HepG2 (cell line): ENCODE results near the gene GRB7.

Experiments
- FOXM1 ChIP-seq: sonication (generic); formaldehyde crosslinking; IDR thresholded peaks from 2 replicates; pipeline ENCODE4 v1.5.0; 2020; ENCODE audit warnings: missing genetic modification reagents
- JUNB ChIP-seq: sonication (generic); formaldehyde crosslinking; IDR thresholded peaks from 2 replicates; pipeline ENCODE4 v1.8.0; 2022; ENCODE audit warnings: missing genetic modification reagents, mild to moderate bottlenecking, borderline replicate concordance
- KAT7 ChIP-seq: IDR thresholded peaks from 2 replicates; pipeline ENCODE4 v1.6.1; 2018; ENCODE audit warnings: borderline replicate concordance, missing compliant biosample characterization
- MAFF ChIP-seq: IDR thresholded peaks from 2 replicates; pipeline ENCODE4 v1.6.1; 2011; ENCODE audit warnings: low read depth, low read length, improper control_type of control experiment
- POLR2AphosphoS5 ChIP-seq: IDR thresholded peaks from 2 replicates; pipeline ENCODE4 v1.6.1; 2012; ENCODE audit warnings: low read depth, low read length
- PRPF4 ChIP-seq: fragments of 200-400 bp; formaldehyde crosslinking; IDR thresholded peaks from 2 replicates; pipeline ENCODE4 v1.6.1; 2016; ENCODE audit warnings: low read length, low read depth; ENCODE audit not compliant: poor library complexity, severe bottlenecking
- SIN3A ChIP-seq: IDR thresholded peaks from 2 replicates; pipeline ENCODE4 v1.6.1; 2011; ENCODE audit warnings: low read depth, mild to moderate bottlenecking, control low read depth, low read length, borderline replicate concordance
- TCF12 ChIP-seq, 2 experiments: fragments of 450-650 bp in 1 of 2; sonication (generic) in 1 of 2; formaldehyde crosslinking in 1 of 2; IDR thresholded peaks; 2 replicates each; pipeline versions ENCODE4 v1.6.1 to v1.8.0; 2017 to 2022; ENCODE audit warnings: antibody characterized with exemption in 1 of 2, mild to moderate bottlenecking in 1 of 2, missing genetic modification reagents in 1 of 2, moderate library complexity in 1 of 2
- TOE1 ChIP-seq: sonication (generic); formaldehyde crosslinking; IDR thresholded peaks from 2 replicates; pipeline ENCODE4 v1.4.0; 2020; ENCODE audit warnings: mild to moderate bottlenecking, missing genetic modification reagents
- U2AF2 ChIP-seq: fragments of 200-400 bp; formaldehyde crosslinking; IDR thresholded peaks from 2 replicates; pipeline ENCODE4 v1.6.1; 2017; ENCODE audit warnings: low read depth, mild to moderate bottlenecking, low read length
- ZNF12 ChIP-seq: sonication (generic); formaldehyde crosslinking; IDR thresholded peaks from 2 replicates; pipeline ENCODE4 v1.5.0; 2020; ENCODE audit warnings: missing genetic modification reagents
- ZNF570 ChIP-seq: sonication (generic); formaldehyde crosslinking; IDR thresholded peaks from 2 replicates; pipeline ENCODE4 v1.4.0; 2020; ENCODE audit warnings: mild to moderate bottlenecking, missing genetic modification reagents, borderline replicate concordance
- TF ChIP-seq, protein P1 (sequence below): sonication (generic); formaldehyde crosslinking; IDR thresholded peaks from 2 replicates; pipeline ENCODE4 v1.9.0; 2021; ENCODE audit warnings: mild to moderate bottlenecking, missing genetic modification reagents
- TF ChIP-seq, protein P2 (sequence below), 2 experiments: IDR thresholded peaks; 2 replicates each; pipeline ENCODE4 v1.6.1; 2011 to 2012; ENCODE audit warnings: low read length in 2 of 2, borderline replicate concordance in 1 of 2, low read depth in 1 of 2, mild to moderate bottlenecking in 1 of 2, moderate library complexity in 1 of 2

- no peak for TF ChIP-seq TOE1 (CRISPR knock-in tag)
- no peak for TF ChIP-seq KAT7
- TF ChIP-seq ZNF570: no peak
- no peak for TF ChIP-seq SIN3A
- no peak for TF ChIP-seq PRPF4
- TF ChIP-seq, protein P1, sequence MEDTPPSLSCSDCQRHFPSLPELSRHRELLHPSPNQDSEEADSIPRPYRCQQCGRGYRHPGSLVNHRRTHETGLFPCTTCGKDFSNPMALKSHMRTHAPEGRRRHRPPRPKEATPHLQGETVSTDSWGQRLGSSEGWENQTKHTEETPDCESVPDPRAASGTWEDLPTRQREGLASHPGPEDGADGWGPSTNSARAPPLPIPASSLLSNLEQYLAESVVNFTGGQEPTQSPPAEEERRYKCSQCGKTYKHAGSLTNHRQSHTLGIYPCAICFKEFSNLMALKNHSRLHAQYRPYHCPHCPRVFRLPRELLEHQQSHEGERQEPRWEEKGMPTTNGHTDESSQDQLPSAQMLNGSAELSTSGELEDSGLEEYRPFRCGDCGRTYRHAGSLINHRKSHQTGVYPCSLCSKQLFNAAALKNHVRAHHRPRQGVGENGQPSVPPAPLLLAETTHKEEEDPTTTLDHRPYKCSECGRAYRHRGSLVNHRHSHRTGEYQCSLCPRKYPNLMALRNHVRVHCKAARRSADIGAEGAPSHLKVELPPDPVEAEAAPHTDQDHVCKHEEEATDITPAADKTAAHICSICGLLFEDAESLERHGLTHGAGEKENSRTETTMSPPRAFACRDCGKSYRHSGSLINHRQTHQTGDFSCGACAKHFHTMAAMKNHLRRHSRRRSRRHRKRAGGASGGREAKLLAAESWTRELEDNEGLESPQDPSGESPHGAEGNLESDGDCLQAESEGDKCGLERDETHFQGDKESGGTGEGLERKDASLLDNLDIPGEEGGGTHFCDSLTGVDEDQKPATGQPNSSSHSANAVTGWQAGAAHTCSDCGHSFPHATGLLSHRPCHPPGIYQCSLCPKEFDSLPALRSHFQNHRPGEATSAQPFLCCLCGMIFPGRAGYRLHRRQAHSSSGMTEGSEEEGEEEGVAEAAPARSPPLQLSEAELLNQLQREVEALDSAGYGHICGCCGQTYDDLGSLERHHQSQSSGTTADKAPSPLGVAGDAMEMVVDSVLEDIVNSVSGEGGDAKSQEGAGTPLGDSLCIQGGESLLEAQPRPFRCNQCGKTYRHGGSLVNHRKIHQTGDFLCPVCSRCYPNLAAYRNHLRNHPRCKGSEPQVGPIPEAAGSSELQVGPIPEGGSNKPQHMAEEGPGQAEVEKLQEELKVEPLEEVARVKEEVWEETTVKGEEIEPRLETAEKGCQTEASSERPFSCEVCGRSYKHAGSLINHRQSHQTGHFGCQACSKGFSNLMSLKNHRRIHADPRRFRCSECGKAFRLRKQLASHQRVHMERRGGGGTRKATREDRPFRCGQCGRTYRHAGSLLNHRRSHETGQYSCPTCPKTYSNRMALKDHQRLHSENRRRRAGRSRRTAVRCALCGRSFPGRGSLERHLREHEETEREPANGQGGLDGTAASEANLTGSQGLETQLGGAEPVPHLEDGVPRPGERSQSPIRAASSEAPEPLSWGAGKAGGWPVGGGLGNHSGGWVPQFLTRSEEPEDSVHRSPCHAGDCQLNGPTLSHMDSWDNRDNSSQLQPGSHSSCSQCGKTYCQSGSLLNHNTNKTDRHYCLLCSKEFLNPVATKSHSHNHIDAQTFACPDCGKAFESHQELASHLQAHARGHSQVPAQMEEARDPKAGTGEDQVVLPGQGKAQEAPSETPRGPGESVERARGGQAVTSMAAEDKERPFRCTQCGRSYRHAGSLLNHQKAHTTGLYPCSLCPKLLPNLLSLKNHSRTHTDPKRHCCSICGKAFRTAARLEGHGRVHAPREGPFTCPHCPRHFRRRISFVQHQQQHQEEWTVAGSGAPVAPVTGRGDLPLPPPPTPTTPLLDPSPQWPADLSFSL: no peak
- no peak for TF ChIP-seq ZNF12 (CRISPR knock-in tag)
- no peak for TF ChIP-seq JUNB (CRISPR knock-in tag)
- TF ChIP-seq FOXM1 (CRISPR knock-in tag): no peak
- TF ChIP-seq, protein P2, sequence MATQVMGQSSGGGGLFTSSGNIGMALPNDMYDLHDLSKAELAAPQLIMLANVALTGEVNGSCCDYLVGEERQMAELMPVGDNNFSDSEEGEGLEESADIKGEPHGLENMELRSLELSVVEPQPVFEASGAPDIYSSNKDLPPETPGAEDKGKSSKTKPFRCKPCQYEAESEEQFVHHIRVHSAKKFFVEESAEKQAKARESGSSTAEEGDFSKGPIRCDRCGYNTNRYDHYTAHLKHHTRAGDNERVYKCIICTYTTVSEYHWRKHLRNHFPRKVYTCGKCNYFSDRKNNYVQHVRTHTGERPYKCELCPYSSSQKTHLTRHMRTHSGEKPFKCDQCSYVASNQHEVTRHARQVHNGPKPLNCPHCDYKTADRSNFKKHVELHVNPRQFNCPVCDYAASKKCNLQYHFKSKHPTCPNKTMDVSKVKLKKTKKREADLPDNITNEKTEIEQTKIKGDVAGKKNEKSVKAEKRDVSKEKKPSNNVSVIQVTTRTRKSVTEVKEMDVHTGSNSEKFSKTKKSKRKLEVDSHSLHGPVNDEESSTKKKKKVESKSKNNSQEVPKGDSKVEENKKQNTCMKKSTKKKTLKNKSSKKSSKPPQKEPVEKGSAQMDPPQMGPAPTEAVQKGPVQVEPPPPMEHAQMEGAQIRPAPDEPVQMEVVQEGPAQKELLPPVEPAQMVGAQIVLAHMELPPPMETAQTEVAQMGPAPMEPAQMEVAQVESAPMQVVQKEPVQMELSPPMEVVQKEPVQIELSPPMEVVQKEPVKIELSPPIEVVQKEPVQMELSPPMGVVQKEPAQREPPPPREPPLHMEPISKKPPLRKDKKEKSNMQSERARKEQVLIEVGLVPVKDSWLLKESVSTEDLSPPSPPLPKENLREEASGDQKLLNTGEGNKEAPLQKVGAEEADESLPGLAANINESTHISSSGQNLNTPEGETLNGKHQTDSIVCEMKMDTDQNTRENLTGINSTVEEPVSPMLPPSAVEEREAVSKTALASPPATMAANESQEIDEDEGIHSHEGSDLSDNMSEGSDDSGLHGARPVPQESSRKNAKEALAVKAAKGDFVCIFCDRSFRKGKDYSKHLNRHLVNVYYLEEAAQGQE (IDR thresholded peaks at IDR 0.05; ENCODE audit: borderline replicate concordance in 1 of 2, low read depth in 1 of 2, low read length in 2 of 2): no peak
- TF ChIP-seq POLR2AphosphoS5: no peak
- TF ChIP-seq MAFF: no peak
- no peak for TF ChIP-seq TCF12 (IDR thresholded peaks at IDR 0.05)
- TF ChIP-seq TCF12 (CRISPR knock-in tag; IDR thresholded peaks at IDR 0.05): no peak
- TF ChIP-seq U2AF2: no peak
Observed at GRCh38 chr17:39792526-39793221, 54.9 kb downstream of the GRB7 start.
